HG03135 (cell line): Measurements from ENCODE around the gene FGFBP1.
"Not testable (repeated sequence)": the region's sequence is repeated elsewhere in the genome, so short reads cannot be mapped to it uniquely, and the experiment has no call there.

Experiments
- ATAC-seq: cut with Tn5 transposase; IDR thresholded peaks from one replicate; pipeline ENCODE4 v1.9.1; 2021; ENCODE audit warnings: mild to moderate bottlenecking, moderate library complexity; ENCODE audit not compliant: unreplicated experiment

FGFBP1 gene

DNA sequence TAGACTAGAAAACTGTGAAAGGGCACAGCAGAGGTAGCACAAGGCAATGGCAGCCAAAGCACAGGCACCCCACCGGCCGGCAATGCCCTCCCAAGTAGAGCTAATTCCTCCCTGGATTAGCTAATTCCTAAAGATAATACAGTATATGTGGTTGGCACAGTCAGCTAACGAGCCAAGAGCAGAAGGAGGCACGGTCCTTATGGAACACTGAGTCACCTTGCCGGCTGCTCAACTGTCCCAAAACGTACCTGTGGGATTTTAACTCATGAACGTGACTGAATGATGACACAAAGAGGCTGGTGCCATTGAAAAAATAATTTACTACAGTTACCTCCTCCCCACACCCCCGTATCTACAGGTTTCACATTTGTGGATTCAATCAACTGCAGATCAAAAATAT is 9.1 kb upstream of the FGFBP1 start:
- ATAC-seq, result no peak

- no peak for ATAC-seq
Measured at GRCh38 chr4:15945516-15945915, 7.0 kb upstream of the FGFBP1 start.

GRCh38 chr4:15944895-15945294 is 6.4 kb upstream of the FGFBP1 start:
- ATAC-seq, result no peak

GRCh38 chr4:15942283-15942682 is 3.7 kb upstream of the FGFBP1 start:
- ATAC-seq, result no peak

DNA sequence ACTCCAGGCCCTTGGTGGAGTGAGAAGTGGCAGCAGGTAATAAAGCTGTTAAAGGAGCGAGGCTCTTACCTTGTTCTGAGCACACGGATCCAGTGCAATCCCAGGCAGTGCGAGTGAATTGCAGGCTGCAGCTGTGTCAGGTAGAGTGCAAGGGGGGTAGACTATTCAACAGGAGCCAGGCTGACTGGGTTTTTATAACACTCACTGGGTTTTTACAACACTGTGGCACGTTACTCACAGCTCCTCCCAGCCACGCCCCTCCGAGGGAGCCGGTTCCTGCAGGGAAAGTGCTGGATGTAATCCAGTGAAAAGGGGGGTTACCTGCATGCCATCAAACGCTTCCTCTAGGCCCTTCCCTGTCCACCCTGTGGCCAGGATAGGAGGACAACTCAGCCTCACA is 358 bp downstream of the FGFBP1 start:
- no peak for ATAC-seq

DNA sequence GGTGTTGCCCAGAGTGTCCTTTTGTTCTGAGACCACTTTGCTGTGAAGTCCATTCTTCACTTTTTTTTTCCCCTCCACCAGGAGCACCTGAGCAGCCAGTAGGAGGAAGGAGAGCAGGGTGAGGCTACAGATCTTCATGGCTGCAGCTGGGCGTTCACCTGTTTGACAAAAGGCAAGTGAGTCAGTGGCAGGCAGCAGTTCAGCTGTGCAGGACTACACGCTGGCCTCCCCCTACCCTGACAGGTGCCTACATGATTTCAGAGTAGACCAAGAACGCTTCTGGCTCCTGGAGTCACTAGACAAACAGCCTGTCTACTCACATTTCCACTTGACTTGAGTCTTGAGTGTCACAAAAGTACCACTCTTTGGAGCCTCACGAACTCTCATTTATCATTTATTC is 2.0 kb downstream of the FGFBP1 start:
- no peak for ATAC-seq

GRCh38 chr4:15935504-15936402 is 2.8 kb downstream of the FGFBP1 start:
- no peak for ATAC-seq

DNA sequence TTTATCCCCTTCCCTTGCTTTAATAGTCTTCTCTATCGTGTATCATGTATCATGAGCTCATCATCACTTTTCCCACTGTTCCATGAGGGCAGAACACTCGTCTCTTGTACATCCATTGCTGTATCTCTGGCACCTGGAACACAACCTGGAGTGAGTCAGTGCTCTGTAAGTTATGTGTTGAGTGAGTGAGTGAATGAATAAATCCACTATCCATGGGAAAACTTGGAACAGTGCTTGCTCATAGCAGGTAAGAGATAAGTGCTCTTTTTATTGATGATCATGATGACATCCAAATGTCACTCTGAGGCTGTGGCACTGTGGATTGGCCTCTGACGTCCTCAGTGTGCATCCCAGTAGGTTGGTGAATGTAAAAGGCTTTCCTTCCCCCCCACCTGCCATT is 4.3 kb downstream of the FGFBP1 start:
- ATAC-seq, result no peak

DNA sequence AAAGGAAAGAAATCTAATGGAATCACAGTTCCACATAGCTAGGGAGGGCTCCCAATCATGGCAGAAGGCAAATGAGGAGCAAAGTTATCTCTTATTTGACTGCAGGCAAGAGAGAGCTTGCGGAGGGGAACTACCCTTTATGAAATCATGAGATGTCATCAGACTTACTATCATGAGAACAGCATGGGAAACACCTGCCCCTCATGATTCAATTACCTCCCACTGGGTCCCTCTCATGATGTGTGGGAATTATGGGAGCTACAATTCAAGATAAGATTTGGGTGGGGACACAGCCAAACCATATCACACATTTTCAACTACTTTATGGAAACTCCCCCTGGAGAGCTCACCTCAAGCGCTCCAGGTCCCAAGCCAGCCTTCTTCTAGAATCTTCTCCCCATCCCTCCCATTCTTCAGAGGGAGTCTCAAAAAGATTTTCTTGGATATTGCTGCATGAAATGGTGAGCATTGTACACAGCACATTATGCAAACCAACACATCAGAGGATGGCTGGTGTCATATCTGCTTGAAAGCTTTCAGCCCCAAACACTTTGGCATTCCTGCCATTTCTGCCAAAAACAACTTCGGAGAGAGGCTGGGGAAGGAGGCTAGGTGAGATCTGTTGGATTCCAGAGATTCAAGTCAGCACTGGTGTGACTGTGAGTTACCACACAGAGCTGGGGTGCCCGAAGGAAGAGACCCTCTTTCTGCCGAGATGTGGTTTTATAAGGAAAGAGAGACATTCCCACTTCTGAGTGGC is 6.9 kb downstream of the FGFBP1 start:
- ATAC-seq, result no peak

DNA sequence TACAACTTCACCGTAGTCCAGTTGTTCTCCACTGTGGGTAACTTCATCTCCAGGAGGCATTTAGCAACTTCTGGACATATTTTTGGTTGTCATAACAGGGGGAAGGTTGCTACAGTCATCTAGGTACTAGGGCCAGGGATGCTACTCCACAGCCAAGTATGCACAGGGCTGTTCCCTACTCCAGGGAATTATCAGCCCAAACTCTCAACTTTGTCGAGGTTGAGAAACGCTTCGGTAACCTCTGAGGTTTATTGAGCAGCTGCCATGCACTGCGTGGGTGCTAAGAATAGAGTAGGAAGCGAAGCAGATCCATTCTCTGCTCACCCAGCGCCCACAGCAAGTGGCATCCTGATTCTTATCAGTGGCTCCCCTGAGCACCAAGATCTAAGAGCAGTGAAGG is 8.2 kb downstream of the FGFBP1 start:
- no peak for ATAC-seq

DNA sequence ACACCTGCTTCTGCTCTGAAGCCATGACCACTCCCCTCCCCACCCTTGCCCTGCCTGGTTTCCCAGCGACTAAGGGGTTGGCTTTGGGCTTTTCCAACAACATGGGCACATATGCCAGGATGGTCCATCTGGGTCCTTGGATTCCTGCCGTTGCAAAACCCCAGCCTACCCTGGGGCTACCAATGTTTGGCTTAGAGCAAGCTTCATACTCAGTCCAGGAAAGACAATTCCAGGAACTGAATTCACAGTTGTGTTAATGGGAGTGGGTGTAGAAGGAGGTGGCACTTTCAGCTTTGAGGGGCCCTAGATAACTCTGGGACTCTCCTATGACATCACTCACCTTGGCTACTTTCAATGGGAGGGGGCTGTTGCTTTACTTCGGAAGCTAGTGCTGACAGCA is 9.0 kb downstream of the FGFBP1 start:
- no peak for ATAC-seq

DNA sequence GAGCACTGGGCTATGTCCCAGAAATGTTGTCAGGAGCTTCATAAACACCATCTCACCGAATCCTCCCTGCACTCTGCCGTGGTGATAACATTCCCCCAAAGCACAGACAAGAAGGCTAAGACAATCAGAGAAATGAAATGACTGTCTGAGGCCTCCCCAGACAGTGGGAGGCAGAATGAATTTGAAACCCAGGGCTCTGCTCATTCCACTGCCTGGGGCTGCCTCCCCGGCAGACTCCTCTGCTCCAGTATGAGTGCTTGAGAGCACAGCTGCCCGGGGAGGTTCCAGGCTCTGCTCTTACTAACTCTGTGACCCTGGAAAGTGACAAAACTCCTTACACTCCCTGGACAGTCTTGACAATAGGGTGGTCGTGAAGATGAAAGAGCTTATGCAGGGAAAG is 9.7 kb downstream of the FGFBP1 start:
- no peak for ATAC-seq

DNA sequence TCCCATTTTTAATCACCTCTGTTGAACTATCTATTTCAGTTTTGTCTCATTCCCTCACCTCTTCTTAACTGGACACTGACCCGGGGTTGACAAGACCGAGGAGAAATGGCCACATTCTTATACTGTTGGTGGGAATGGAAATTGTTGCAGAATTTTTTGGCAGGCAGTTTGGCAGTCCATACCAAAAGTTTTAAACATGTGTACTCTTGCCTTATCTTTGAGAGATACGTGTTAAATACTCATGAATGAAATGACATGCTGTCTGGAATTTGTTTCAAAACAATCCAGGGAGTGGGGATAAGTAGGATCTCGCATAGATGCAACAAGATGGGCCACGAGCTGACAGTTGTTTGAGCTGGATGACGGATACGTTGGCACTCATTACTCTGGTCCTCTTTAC is 12.1 kb downstream of the FGFBP1 start:
- no peak for ATAC-seq

GRCh38 chr4:15925830-15926229 is 12.7 kb downstream of the FGFBP1 start:
- ATAC-seq, result no peak

GRCh38 chr4:15921592-15921932 is 17.0 kb downstream of the FGFBP1 start:
- ATAC-seq, result no peak

- ATAC-seq, result no peak
Measured at GRCh38 chr4:15920723-15921591, 17.6 kb downstream of the FGFBP1 start.

GRCh38 chr4:15918484-15919129 is 19.9 kb downstream of the FGFBP1 start:
- ATAC-seq, result no peak

- ATAC-seq, result no peak
Measured at GRCh38 chr4:15917297-15917696, 21.2 kb downstream of the FGFBP1 start.

DNA sequence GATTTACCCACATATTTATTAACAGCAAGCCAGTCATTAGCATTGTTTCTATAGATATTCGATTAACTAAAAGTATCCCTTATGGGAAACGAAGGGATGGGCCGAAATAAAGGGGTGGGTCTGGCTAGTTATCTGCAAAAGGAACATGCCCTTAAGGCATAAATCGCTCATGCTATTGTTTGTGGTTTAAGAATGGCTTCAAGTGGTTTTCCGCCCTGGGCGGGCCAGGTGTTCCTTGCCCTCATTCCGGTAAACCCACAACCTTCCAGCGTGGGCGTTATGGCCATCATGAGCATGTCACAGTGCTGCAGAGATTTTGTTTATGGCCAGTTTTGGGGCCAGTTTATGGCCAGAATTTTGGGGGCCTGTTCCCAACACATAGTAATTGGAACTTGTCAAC is 22.2 kb downstream of the FGFBP1 start:
- ATAC-seq, result not testable (repeated sequence)

DNA sequence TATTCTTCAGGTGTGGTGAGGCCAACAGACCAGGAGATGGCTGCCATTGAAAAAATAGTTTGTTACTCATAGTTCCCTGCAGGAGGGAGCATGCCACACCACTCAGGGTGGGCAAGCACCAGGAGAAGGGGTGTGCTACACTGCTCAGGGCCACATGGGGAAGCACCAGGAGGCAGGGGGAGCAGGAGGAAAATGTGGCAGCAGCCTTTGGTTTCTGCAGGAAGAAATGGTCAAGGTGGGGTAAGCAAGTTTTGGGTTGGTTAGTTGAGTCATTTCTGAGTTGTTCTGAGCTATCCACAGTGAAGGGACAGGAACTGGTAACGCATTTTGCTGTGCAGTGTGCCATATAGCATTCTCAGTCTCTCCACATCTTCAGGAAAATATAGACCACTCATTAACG is 23.8 kb downstream of the FGFBP1 start:
- ATAC-seq, result no peak

DNA sequence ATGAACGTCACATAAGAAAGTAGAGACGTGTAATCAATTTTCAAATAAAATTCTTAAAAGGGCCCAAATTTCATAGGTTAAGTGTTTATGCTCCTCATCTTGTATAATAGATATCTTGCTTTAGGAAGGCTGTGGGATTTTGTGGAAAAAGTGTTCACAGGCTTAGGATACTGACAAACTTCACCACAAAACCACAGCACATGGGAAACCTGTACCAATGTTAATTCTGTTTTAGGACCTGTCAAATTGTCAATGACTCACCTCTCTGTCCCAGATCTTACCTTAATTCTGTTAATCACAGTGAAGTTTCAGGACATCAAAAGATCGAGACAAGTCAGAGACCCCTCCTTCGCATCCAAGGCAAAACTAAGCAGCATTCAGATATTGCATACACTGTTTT is 24.2 kb downstream of the FGFBP1 start:
- no peak for ATAC-seq
